ENCODE results near the gene LZTR1.

DNA sequence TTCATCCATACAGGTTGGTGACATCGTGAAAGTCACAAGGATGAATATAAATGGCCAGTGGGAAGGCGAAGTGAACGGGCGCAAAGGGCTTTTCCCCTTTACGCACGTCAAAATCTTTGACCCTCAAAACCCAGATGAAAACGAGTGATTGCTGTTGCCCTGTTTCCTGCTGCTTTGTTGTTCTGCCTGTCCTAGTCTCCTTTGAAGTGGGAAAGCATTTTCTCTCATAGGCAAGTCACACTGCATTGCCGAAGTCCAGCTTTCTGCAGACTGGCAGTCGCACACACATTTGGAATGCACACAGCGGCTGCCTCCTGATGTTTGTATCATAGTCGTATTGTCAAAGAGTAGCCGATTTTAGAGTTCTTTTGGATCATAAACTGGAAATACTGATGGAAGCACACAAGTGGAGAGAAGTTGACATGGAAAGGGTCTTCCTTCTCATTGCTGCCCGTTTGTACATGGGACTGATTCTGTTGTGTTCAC lies 32.4 kb upstream of the LZTR1 start:
- TF ChIP-seq POLR2AphosphoS5 (IDR thresholded peaks at IDR 0.05; ENCODE audit: borderline replicate concordance, low read depth, low read length) = no peak
- TF ChIP-seq EZH2 (IDR thresholded peaks at IDR 0.05) = no peak
